Peyer's patch (tissue), 4 donors: Measurements from ENCODE around the gene EPHB4. TPM values are rescaled to one million over a fixed set of nuclear protein-coding genes. Genes with fewer than 3 reads are reported as not detected.
A peak's percentile ranks its signal among the peaks of the same experiment; 100 is the strongest.

ENCODE experiments used
- DNase-seq, 3 donors: peaks; one replicate each; pipeline ENCODE4 v3.0.0-alpha.2; 2017 to 2019
- H3K27ac ChIP-seq, 4 donors: fragments of 200-600 bp; sonication (generic); one replicate each; pipeline ENCODE4 v1.5.1; 2016 to 2019
- H3K27me3 ChIP-seq, 2 donors: fragments of 200-600 bp; sonication (generic); one replicate each; pipeline ENCODE4 v1.5.1; 2019
- H3K36me3 ChIP-seq, 3 donors: fragments of 200-600 bp; sonication (generic); one replicate each; pipeline ENCODE4 v1.5.1; 2016 to 2019
- H3K4me1 ChIP-seq, 4 donors: fragments of 200-600 bp; sonication (generic); one replicate each; pipeline ENCODE4 v1.5.1; 2016 to 2019
- H3K4me3 ChIP-seq, 4 donors: fragments of 200-600 bp; sonication (generic); 1 replicate in 3 of 4; 2 replicates in 1 of 4; pipeline ENCODE4 v1.5.1; 2016 to 2019; ENCODE audit warnings: mild to moderate bottlenecking in 1 of 4
- H3K9me3 ChIP-seq, 4 donors: fragments of 200-600 bp; sonication (generic); one replicate each; pipeline ENCODE4 v1.5.1; 2016 to 2019; ENCODE audit warnings: mild to moderate bottlenecking in 1 of 4
- CTCF ChIP-seq, 6 experiments: fragments of 450-650 bp in 4 of 6; fragments of 200-600 bp in 2 of 6; sonication (generic) in 1 of 6; IDR thresholded peaks; one replicate each; pipeline ENCODE4 v1.5.1; 2017 to 2019; ENCODE audit warnings: antibody characterized with exemption in 6 of 6, mild to moderate bottlenecking in 3 of 6, moderate library complexity in 1 of 6
- POLR2A ChIP-seq, 2 donors: fragments of 450-650 bp; IDR thresholded peaks; one replicate each; pipeline ENCODE4 v1.5.1; 2017; ENCODE audit warnings: antibody characterized with exemption in 2 of 2, mild to moderate bottlenecking in 2 of 2, moderate library complexity in 2 of 2
- total RNA-seq, 4 donors: library from RNA; depleted of rRNA; stranded (reverse); fragments of >200 nt; gene quantifications; one replicate each; pipeline ENCODE4 v1.1.0, GENCODE V29; 2016

Gene EPHB4
- total RNA-seq, result 10 to 100 TPM; 10.3 to 48.7 (median 31.7) TPM

- DNase-seq, result peak; percentile 35 to 78 (median 78)
- Histone ChIP-seq H3K4me3 (peak within 1 kb of the TSS; percentile 33 to 89 (median 64)), H3K36me3 (peaks cover 0 to 10% (median 0%) of the 10 kb centered on the region in 3 donors), H3K9me3 (peaks cover 0 to 4% (median 0%) of the 10 kb centered on the region in 4 donors), H3K27ac (peak within 1 kb of the TSS; percentile 51 to 87 (median 72)), H3K27me3 (no peaks in the 10 kb centered on the region), H3K4me1 (peaks cover 0 to 43% (median 7%) of the 10 kb centered on the region in 4 donors)
- TF ChIP-seq CTCF (IDR thresholded peaks at IDR 0.05) (no peak), POLR2A (IDR thresholded peaks at IDR 0.05) (no peak)
Observed at GRCh38 chr7:100827330-100828226, at the start of gene EPHB4. Gene EPHB4 (minus strand): TSS chr7:100827523. CDS start chr7:100827030, 493 bp downstream.

GRCh38 chr7:100875356-100875751 is 48.0 kb upstream of the EPHB4 start:
- TF ChIP-seq POLR2A (IDR thresholded peaks at IDR 0.05) (no peak), CTCF (IDR thresholded peaks at IDR 0.05) (no peak)
- Histone ChIP-seq H3K4me3 (peak overlapping the region; percentile 77 to 98 (median 92)), H3K27ac (peak overlapping the region; percentile 91 to 97 (median 94)), H3K27me3 (no peaks in the 10 kb centered on the region), H3K4me1 (peaks cover 0 to 34% (median 14%) of the 10 kb centered on the region in 4 donors), H3K36me3 (peaks cover 0 to 49% (median 0%) of the 10 kb centered on the region in 3 donors), H3K9me3 (no peaks in the 10 kb centered on the region)
- DNase-seq, result no peak

GRCh38 chr7:100874577-100875355 is 47.4 kb upstream of the EPHB4 start, which contains the start of gene SRRT:
Gene SRRT (plus strand): TSS chr7:100875103. CDS start chr7:100875591, 488 bp downstream.
- Histone ChIP-seq H3K4me3 (peak within 1 kb of the TSS; percentile 77 to 98 (median 92)), H3K36me3 (peaks cover 0 to 43% (median 0%) of the 10 kb centered on the region in 3 donors), H3K27ac (peak within 1 kb of the TSS; percentile 91 to 97 (median 94)), H3K9me3 (no peaks in the 10 kb centered on the region), H3K27me3 (no peaks in the 10 kb centered on the region), H3K4me1 (peaks cover 0 to 34% (median 14%) of the 10 kb centered on the region in 4 donors)
- DNase-seq, result peak; percentile 98 to 99 (median 99)
- peak; percentile 94 to 95 for TF ChIP-seq POLR2A (IDR thresholded peaks at IDR 0.05)
- TF ChIP-seq CTCF (IDR thresholded peaks at IDR 0.05), result peak; percentile 44 to 86 (median 72)

- H3K36me3 ChIP-seq, result peaks cover 0 to 38% (median 0%) of the 10 kb centered on the region in 3 donors
Observed at GRCh38 chr7:100874300-100874576, 46.9 kb upstream of the EPHB4 start.

More at GRCh38 chr7:100874300-100874576, 46.9 kb upstream of the EPHB4 start:
- no peak for TF ChIP-seq POLR2A (IDR thresholded peaks at IDR 0.05)
- no peak for TF ChIP-seq CTCF (IDR thresholded peaks at IDR 0.05)
- no peaks in the 10 kb centered on the region for H3K9me3 ChIP-seq
- peaks cover 0 to 34% (median 14%) of the 10 kb centered on the region in 4 donors for H3K4me1 ChIP-seq
- H3K27ac ChIP-seq, result peak overlapping the region; percentile 91 to 97 (median 94)
- DNase-seq, result no peak
- H3K27me3 ChIP-seq, result no peaks in the 10 kb centered on the region
- H3K4me3 ChIP-seq, result peak overlapping the region; percentile 77 to 98 (median 92)
